ENCODE measurements around the gene MTHFR. TPM values are rescaled to one million over a fixed set of nuclear protein-coding genes. Genes with fewer than 3 reads are reported as not detected.

MTHFR gene
- total RNA-seq, 1 experiment from 2014 or later, result 22.2 TPM

GRCh38 chr1:11769274-11769673, 36.5 kb downstream of the MTHFR start:
- BruUV-seq (replicated peaks), result no TSS peak
- POLR2A ChIA-PET (ENCODE audit: unreplicated experiment), result no interaction called here
- no peak overlapping the region for H3K4me3 ChIP-seq
- intact Hi-C loops (cut with micrococcal nuclease; ENCODE audit: unreplicated experiment), result no loop called here
- H3K27ac ChIP-seq, result no peak overlapping the region
- H3K4me2 ChIP-seq, result no peak overlapping the region
- H3K4me1 ChIP-seq (replicated peaks; ENCODE audit: insufficient read depth), result no peaks in the 10 kb centered on the region
- CTCF ChIA-PET, result no interaction called here
- no peaks in the 10 kb centered on the region for H3F3A ChIP-seq (ENCODE audit: insufficient read depth, low read depth)
- no peak for DNase-seq
- no peak overlapping the region for H2AFZ ChIP-seq
- no peaks in the 10 kb centered on the region for H3K9me3 ChIP-seq (ENCODE audit: insufficient read depth, low read depth)
- H3K36me3 ChIP-seq (ENCODE audit: low read depth), result no peaks in the 10 kb centered on the region
- H3K9me2 ChIP-seq (ENCODE audit: insufficient read depth), result no peaks in the 10 kb centered on the region
- no peaks in the 10 kb centered on the region for H4K20me1 ChIP-seq (ENCODE audit: insufficient read depth)
- no peaks in the 10 kb centered on the region for H3K27me3 ChIP-seq (ENCODE audit: insufficient read depth, low read depth)
- TF ChIP-seq EZH2 (IDR thresholded peaks at IDR 0.05; ENCODE audit: low read depth) (no peak), CTCF (conservative IDR thresholded peaks at IDR 0.05) (no peak)
- H3K79me2 ChIP-seq (ENCODE audit: low read depth), result no peaks in the 10 kb centered on the region

GRCh38 chr1:11768821-11769220, 36.9 kb downstream of the MTHFR start:
- H3K36me3 ChIP-seq (ENCODE audit: low read depth), result no peaks in the 10 kb centered on the region
- ChIA-PET POLR2A (ENCODE audit: unreplicated experiment) (interaction anchor here (0.6 kb wide), 1 partner anchor 496 kb away, joined by 4 read pairs; no protein-coding TSS in a partner anchor), CTCF (no interaction called here)
- no peak overlapping the region for H3K4me2 ChIP-seq
- no peaks in the 10 kb centered on the region for H3K9me2 ChIP-seq (ENCODE audit: insufficient read depth)
- DNase-seq, result no peak
- H3K4me3 ChIP-seq, result no peak overlapping the region
- no peaks in the 10 kb centered on the region for H4K20me1 ChIP-seq (ENCODE audit: insufficient read depth)
- no peak overlapping the region for H3K27ac ChIP-seq
- intact Hi-C loops (cut with micrococcal nuclease; ENCODE audit: unreplicated experiment), result no loop called here
- no peaks in the 10 kb centered on the region for H3F3A ChIP-seq (ENCODE audit: insufficient read depth, low read depth)
- H2AFZ ChIP-seq, result no peak overlapping the region
- TF ChIP-seq CTCF (conservative IDR thresholded peaks at IDR 0.05) (no peak), EZH2 (IDR thresholded peaks at IDR 0.05; ENCODE audit: low read depth) (no peak)
- no TSS peak for BruUV-seq (replicated peaks)
- no peaks in the 10 kb centered on the region for H3K79me2 ChIP-seq (ENCODE audit: low read depth)
- H3K4me1 ChIP-seq (replicated peaks; ENCODE audit: insufficient read depth), result no peaks in the 10 kb centered on the region
- no peaks in the 10 kb centered on the region for H3K9me3 ChIP-seq (ENCODE audit: insufficient read depth, low read depth)
- H3K27me3 ChIP-seq (ENCODE audit: insufficient read depth, low read depth), result no peaks in the 10 kb centered on the region

GRCh38 chr1:11767922-11768704, 37.7 kb downstream of the MTHFR start:
- Histone ChIP-seq H3K4me3 (no peak overlapping the region), H3K4me2 (no peak overlapping the region), H2AFZ (no peak overlapping the region), H3K9me2 (ENCODE audit: insufficient read depth) (no peaks in the 10 kb centered on the region), H3K4me1 (replicated peaks; ENCODE audit: insufficient read depth) (no peaks in the 10 kb centered on the region), H3K27me3 (ENCODE audit: insufficient read depth, low read depth) (no peaks in the 10 kb centered on the region), H3K27ac (no peak overlapping the region), H3K79me2 (ENCODE audit: low read depth) (no peaks in the 10 kb centered on the region), H3K36me3 (ENCODE audit: low read depth) (no peaks in the 10 kb centered on the region), H3F3A (ENCODE audit: insufficient read depth, low read depth) (no peaks in the 10 kb centered on the region), H4K20me1 (ENCODE audit: insufficient read depth) (no peaks in the 10 kb centered on the region), H3K9me3 (ENCODE audit: insufficient read depth, low read depth) (no peaks in the 10 kb centered on the region)
- no TSS peak for BruUV-seq (replicated peaks)
- no peak for DNase-seq
- intact Hi-C loops (cut with micrococcal nuclease; ENCODE audit: unreplicated experiment), result no loop called here
- ChIA-PET CTCF (interaction anchor here (0.6 kb wide), 1 partner anchor 173 kb away, joined by 5 read pairs; no protein-coding TSS in a partner anchor), POLR2A (ENCODE audit: unreplicated experiment) (interaction anchor here (0.6 kb wide), 1 partner anchor 496 kb away, joined by 4 read pairs; no protein-coding TSS in a partner anchor)
- TF ChIP-seq EZH2 (IDR thresholded peaks at IDR 0.05; ENCODE audit: low read depth), result no peak
- TF ChIP-seq CTCF (conservative IDR thresholded peaks at IDR 0.05), result no peak

Data from PC-9 (cell line).